ENCODE measurements around the gene TSFM.

TSFM gene

DNA sequence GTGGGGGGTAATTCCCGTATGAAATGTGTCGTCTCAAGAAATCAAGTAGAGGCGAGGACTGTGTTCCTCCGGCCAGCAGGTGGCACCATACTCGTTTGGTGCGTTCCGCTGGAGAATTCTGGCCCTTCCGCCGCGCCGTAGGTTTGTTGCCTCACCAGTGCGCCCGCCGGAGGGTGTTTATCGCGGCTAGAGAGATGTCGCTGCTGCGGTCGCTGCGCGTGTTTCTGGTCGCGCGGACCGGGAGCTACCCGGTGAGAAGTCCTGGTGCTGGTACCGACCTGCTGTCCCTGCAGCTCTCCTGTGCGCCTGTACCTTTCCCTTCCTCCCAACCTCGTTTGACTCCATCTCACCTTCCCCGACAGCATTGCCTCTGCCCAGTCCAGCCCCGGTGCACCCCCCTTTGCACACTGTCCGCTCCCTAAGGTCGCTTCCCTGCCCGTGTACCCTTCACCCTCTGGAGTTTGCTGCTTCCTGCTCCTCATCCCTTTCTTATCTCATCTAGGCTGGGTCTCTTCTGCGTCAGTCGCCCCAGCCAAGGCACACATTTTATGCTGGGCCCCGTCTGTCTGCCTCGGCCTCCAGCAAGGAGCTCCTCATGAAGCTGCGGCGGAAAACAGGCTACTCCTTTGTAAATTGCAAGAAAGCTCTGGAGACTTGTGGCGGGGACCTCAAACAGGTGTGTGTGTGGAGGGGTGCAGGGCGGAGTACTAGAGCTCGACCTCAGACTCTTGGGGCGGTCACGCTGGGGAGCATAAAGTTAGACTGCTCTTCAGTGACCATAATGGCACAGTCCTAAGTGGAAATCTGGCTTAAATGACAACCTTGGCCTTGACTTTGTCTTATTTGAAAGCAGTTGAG, at the start of gene TSFM:
TSS of gene TSFM (plus strand) at position 180 of the 858 bp plus-strand sequence. CDS start at position 195, 15 bp downstream.
- DNase-seq (ENCODE audit: low read depth, low spot score): peak; percentile 91

DNA sequence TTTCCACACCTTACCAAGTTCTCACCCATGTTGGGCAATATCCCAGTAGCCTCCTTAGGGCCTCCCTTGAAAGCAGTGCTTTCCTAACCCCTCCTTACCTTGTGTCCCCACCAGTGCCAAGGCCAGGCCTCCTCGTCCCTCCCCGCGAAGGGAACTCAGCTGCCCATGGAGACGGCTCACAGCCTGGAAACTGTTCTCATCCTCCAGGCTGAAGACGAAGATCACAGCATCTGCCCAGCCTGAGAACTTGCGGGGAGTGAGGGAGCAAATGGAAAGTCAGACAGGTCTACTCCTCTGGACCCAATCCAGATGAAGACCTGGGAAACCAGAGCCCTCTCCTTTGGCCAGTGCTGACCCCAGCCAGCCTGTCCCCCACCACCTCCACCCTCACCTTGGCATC, 48.7 kb upstream of the TSFM start:
- DNase-seq (ENCODE audit: low read depth, low spot score): no peak

GRCh38 chr12:57734591-57734990, 48.0 kb upstream of the TSFM start:
- DNase-seq (ENCODE audit: low read depth, low spot score): no peak

DNA sequence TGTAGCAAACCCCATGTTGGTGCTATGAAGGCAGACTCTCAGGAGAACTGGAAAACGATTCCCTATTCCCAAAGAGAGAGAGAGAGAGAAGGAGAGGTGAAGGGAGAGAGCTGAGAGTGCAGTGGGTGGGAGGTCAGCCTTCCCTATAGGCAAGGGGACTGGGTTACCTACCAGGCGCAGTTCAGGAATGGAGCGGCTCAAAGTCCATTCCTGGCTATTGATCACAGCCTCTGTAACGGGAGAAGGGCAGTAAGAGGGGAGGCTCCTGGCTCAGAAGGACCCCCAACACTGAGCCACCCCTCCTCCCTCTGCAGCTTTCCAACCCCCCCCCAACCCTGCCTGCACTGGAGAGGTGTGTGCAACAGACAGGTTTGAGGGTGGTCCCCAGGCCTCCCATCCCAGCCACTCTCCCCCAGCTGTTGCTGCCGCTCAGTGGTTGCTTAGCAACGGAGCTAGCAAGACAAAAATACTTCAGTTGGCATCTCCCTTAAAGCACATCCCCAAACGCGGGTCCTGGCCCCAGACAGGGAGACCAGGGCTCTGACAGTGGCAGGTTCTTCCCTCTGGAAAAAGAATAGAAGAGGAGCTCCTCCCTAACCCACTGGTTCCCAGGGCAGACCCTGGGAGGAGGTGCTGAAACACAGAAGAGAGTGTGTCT, 47.3 kb upstream of the TSFM start:
- no peak for DNase-seq (ENCODE audit: low read depth, low spot score)

DNA sequence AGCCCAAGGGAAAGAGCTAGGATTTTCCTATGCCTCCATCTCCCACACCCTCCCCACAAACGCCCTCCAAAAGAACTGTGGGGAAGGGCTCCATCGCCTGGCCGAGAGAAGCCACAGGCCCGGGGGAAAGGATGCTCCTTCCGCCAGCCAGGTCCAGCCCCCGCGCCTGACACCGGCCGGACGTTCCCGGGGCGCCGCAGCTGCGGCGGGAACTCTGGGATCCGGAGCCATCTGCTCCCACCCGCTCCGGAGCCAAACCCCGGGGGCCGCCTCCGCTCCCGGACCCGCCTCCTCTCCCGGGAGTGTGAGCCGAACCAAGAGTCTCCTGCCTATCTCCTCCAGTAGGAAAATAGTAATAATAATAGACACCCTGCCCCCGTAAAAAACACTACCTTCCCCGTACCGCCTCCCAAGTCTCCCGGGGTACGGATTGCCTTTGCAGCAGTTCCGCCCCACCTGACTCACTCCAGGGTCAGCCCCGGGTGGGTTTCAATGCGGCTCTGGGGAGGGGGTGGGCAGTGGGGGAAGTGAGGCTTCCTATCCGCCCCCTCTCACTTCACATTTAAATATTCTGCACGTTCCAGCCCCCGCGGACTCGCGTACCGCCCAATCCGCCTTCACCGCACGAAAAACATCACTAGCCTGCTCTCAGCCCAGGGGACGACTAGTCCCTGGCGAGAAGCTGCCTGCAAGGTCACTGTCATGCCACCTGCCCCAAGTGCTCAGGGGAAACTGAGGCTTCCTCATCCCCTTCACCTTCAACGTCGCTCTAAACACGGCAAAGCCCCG, 46.4 kb upstream of the TSFM start:
- no peak for DNase-seq (ENCODE audit: low read depth, low spot score)

GRCh38 chr12:57736741-57737466, 45.7 kb upstream of the TSFM start:
- DNase-seq (ENCODE audit: low read depth, low spot score): no peak

DNA sequence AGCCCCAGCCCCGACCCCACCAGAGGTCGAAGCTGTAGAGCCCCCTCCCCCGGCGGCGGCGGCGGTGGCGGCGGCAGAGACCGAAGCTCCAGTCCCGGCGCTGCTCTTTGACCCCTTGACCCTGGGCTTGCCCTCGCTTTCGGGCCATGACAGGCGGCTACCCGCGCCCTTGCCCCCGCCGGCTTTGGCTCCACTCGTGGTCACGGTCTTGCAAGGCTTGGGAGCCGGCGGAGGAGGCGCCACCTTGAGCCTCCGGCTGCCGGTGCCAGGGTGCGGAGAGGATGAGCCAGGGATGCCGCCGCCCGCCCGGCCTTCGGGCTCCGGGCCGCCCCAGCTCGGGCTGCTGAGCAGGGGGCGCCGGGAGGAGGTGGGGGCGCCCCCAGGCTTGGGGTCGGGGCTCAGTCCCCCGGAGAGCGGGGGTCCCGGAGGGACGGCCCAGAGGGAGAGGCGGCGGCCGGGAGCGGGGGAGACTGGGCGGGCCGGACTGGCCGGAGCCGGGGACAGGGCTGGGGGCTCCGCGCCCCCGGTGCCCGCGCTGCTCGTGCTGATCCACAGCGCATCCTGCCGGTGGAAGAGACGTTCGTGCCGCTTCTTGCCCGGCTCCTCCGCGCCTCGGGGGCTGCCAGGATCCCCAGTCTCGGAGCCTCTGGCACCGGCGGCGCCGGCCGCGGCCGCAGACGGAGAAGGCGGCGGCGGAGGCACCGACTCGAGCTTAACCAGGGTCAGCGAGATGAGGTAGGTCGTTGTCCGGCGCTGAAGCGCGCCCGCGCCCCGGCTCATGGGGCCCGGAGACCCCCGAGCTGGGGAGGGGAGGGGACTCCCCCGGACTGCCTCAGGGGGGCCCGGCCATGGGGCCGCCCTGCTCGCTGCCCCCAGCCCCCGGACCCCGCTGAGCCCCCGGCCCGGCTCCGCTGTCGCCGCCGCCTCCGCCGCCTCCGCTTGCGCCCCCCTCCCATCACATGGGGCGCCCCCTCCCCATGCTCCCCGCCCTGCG, 44.8 kb upstream of the TSFM start:
- DNase-seq (ENCODE audit: low read depth, low spot score): no peak

GRCh38 chr12:57738661-57739237, 43.8 kb upstream of the TSFM start, which contains the start of gene AGAP2:
Gene AGAP2, minus strand, starts transcription at chr12:57738742. Its CDS starts 496 bp downstream, at chr12:57738246.
- DNase-seq (ENCODE audit: low read depth, low spot score): no peak

- DNase-seq (ENCODE audit: low read depth, low spot score): no peak
These were observed 43.2 kb upstream of the TSFM start for GRCh38 chr12:57739387-57739786.

- no peak for DNase-seq (ENCODE audit: low read depth, low spot score)
These were observed 42.6 kb upstream of the TSFM start for GRCh38 chr12:57739914-57740538.

DNA sequence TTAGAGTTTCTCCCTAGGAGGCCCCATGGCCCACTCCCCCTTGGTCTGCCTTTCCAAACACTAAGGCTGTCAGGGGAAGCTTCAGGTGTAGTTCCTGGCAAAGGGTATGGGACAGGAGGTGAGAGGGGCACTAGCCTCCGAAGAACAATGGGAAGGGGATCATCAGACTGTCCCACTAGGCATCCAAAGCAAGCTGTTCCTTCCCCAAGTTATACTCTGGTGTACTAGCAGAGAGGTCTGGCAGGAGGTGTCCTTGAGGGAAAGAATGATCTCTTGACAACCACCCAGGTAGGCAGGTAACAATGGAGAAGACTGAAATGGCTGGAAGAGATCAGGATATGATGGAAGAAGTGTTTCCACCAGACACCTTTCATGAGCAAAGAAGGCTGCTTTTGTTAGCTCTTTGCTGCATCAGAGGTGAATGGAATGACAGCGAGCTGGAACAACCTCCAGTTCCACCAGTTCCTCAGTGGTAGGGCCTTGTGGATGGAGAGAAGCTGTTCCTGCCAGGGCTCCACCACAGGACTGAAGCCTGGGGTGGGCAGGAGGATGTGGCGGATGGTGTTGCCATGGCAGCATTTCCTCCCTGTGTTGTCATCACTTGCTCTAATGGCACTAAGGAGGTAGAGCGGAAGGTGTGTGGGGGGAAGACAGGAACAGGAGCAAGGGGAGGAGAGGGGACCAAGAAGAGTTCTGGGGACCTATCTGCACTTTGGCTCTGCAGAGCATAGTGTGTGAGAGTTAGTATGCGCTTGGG, 41.8 kb upstream of the TSFM start:
- peak; percentile 31 for DNase-seq (ENCODE audit: low read depth, low spot score)

GRCh38 chr12:57741413-57741789, 41.2 kb upstream of the TSFM start:
- no peak for DNase-seq (ENCODE audit: low read depth, low spot score)

DNA sequence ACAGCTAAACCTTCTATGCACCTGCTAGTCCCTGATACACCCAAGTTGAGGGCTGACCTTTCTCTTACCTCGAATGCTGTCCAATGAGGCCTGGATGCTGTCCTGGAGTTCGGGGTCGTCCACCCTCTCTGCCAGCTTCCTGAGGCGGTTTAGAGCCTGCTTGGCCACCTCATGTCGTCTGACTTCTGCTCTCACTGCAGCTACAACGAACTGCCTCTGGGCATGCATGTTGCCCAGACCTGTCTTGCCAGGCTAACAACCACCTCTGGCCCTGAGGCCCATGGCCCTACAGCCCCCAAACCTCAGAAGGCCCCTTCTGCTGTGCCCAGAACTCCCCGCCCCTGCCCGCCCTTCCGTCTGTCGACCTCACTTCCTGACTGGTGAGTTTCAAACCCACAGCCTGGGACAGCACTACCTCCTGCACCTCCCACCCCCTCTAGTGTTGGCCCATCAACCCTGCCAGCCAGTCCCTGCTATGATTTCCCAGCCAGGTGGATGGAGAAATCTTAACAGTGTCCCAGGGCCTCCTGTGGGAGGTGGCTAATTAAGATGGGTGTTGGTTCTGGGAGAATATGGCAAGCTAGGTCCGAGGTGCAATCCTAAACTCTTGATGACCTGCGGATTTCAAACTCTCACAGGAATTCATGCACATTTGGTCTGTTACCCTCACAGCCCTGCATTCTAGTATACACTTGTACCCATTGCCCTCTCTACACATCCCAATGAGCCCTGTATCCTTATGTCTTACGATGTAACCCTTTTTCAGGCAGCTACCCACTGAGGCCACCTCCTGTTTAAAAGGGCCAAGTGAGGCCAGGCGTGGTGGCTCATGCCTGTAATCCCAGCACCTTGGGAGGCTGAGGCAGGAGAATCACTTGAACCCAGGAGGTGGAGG, 40.5 kb upstream of the TSFM start:
- peak; percentile 53 for DNase-seq (ENCODE audit: low read depth, low spot score)

DNA sequence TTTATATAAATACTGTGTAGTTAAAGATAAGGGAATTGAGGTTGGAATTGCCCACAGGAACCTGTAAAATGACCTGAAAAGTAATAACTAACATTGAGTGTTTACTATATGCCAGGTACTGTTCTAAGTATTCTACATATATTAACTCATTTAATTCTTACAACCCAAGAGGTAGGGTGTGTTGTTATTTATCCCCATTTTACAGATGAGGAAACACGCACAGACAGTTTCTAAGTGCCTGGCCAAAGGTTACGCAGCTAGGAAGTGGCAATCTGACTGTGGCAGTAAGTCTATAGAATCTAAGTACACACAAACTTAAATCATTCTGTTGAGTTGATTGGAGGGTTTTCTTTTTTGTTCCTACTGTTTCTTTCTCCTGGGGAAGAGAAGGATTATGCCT, 38.8 kb upstream of the TSFM start:
- DNase-seq (ENCODE audit: low read depth, low spot score): no peak

DNA sequence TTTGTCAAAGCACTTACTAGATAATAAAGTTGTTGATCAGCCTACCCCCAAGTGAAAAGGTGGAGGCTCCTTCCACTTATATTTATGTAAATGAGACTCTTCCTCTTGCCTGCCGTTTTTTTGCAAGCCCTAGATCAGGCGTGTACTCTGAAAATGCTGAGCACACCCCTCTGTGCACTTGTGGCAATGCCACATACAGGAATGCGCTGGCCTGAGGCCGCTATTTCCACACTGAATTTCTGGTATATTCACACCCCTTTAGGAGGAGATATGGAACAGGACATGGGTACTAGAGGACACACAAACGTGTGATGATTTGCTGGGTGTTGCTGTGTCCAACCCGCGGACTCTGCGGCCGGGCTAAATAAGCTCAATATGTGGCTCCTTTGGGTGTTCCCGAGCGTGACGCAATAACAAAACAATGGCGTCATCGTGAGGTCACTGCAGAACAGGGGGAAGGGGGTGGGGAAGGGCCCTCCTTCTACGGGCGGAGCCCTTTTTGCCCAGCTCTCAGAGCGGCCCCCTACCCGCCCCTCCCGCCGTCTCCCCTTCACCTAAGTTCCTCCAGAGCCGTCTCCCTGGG, 38.3 kb upstream of the TSFM start:
- DNase-seq (ENCODE audit: low read depth, low spot score): peak; percentile 47

GRCh38 chr12:57744777-57745484, 37.7 kb upstream of the TSFM start, which contains the start of gene TSPAN31:
Gene TSPAN31, plus strand, starts transcription at chr12:57745039. Its CDS starts 116 bp downstream, at chr12:57745155.
- DNase-seq (ENCODE audit: low read depth, low spot score): peak; percentile 91

DNA sequence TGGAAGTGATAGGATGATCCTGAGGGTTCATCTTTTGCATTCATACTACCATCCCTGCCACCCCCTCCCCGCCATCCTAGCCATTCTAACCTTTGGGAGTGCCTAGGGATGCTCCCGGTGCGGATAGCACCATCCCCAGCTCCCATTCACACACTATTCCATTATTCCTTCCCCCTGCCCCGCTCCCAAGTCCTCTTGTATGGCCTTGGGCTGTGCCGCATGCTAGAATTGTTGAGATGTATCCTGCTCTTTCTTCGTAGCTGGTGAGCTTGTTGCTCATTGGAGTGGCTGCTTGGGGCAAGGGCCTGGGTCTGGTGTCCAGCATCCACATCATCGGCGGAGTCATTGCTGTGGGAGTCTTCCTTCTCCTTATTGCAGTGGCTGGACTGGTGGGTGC, 37.1 kb upstream of the TSFM start:
- no peak for DNase-seq (ENCODE audit: low read depth, low spot score)

Data from activated naive CD8-positive, alpha-beta T cell treated with anti-CD3 and anti-CD28 coated beads, Interleukin-2, amount 50 U/mL, for 16 hours (primary cell).